HepG2 (cell line): Measurements from ENCODE around the gene ZNF213. TPM values are rescaled to one million over a fixed set of nuclear protein-coding genes. Genes with fewer than 3 reads are reported as not detected.

ENCODE experiments used
- EEA1 ChIP-seq: sonication (generic); formaldehyde crosslinking; IDR thresholded peaks from 2 replicates; pipeline ENCODE4 v1.5.1; 2020; ENCODE audit warnings: mild to moderate bottlenecking, missing genetic modification reagents, borderline replicate concordance
- GTF3A ChIP-seq: sonication (generic); formaldehyde crosslinking; conservative IDR thresholded peaks from 2 replicates; pipeline ENCODE4 v1.4.0; 2020; ENCODE audit warnings: mild to moderate bottlenecking, missing genetic modification reagents
- KAT2B ChIP-seq: fragments of 150-350 bp; IDR thresholded peaks from 2 replicates; pipeline ENCODE4 v1.6.1; 2014; ENCODE audit warnings: low read depth, low read length, borderline replicate concordance
- KLF12 ChIP-seq: sonication (generic); formaldehyde crosslinking; IDR thresholded peaks from 2 replicates; pipeline ENCODE4 v1.4.0; 2020; ENCODE audit warnings: missing genetic modification reagents, borderline replicate concordance
- KMT2B ChIP-seq: IDR thresholded peaks from 2 replicates; pipeline ENCODE4 v1.6.1; 2016; ENCODE audit warnings: missing genetic modification reagents, missing compliant biosample characterization
- MED1 ChIP-seq: sonication (generic); formaldehyde crosslinking; IDR thresholded peaks from 2 replicates; pipeline ENCODE4 v1.4.0; 2020; ENCODE audit warnings: missing genetic modification reagents
- MTF1 ChIP-seq: sonication (generic); formaldehyde crosslinking; IDR thresholded peaks from 2 replicates; pipeline ENCODE4 v1.5.0; 2020; ENCODE audit warnings: missing genetic modification reagents
- RARA ChIP-seq: IDR thresholded peaks from 2 replicates; pipeline ENCODE4 v1.6.1; 2016; ENCODE audit warnings: missing genetic modification reagents, missing compliant biosample characterization
- RXRB ChIP-seq: IDR thresholded peaks from 2 replicates; pipeline ENCODE4 v1.6.1; 2016; ENCODE audit warnings: borderline replicate concordance, missing genetic modification reagents, missing compliant biosample characterization
- SAP130 ChIP-seq: IDR thresholded peaks from 2 replicates; pipeline ENCODE4 v1.6.1; 2016; ENCODE audit warnings: low read depth
- SMC3 ChIP-seq: IDR thresholded peaks from 2 replicates; pipeline ENCODE4 v1.6.1; 2011; ENCODE audit warnings: low read length, improper control_type of control experiment
- SP1 ChIP-seq, 2 experiments: fragments of 450-650 bp in 1 of 2; sonication (generic) in 1 of 2; formaldehyde crosslinking in 1 of 2; IDR thresholded peaks; 2 replicates each; pipeline versions ENCODE4 v1.4.0 to v1.6.1; 2016 to 2020; ENCODE audit warnings: missing genetic modification reagents in 1 of 2
- ZBTB7B ChIP-seq: sonication (generic); formaldehyde crosslinking; IDR thresholded peaks from 2 replicates; pipeline ENCODE4 v1.4.0; 2020; ENCODE audit warnings: missing genetic modification reagents
- ZNF333 ChIP-seq: sonication (generic); formaldehyde crosslinking; IDR thresholded peaks from 2 replicates; pipeline ENCODE4 v1.4.0; 2020; ENCODE audit warnings: mild to moderate bottlenecking, missing genetic modification reagents, borderline replicate concordance
- ZNF670 ChIP-seq: sonication (generic); formaldehyde crosslinking; IDR thresholded peaks from 2 replicates; pipeline ENCODE4 v1.8.0; 2022; ENCODE audit warnings: mild to moderate bottlenecking, missing genetic modification reagents, borderline replicate concordance
- ZNF737 ChIP-seq: sonication (generic); formaldehyde crosslinking; IDR thresholded peaks from 2 replicates; pipeline ENCODE4 v1.5.0; 2020; ENCODE audit warnings: missing genetic modification reagents, mild to moderate bottlenecking, borderline replicate concordance
- ZNF788 ChIP-seq: sonication (generic); formaldehyde crosslinking; IDR thresholded peaks from 2 replicates; pipeline ENCODE4 v1.5.0; 2020; ENCODE audit warnings: mild to moderate bottlenecking, missing genetic modification reagents, borderline replicate concordance
- ZSCAN25 ChIP-seq: sonication (generic); formaldehyde crosslinking; IDR thresholded peaks from 2 replicates; pipeline ENCODE4 v1.8.0; 2022; ENCODE audit warnings: mild to moderate bottlenecking, missing genetic modification reagents
- polyA plus RNA-seq, 8 experiments: library from polyadenylated mRNA; depleted of rRNA in 3 of 8; stranded (reverse) in 7 of 8; unstranded in 1 of 8; fragments of >200 nt; fragmentation: Illumina TruSeq in 4 of 8; extraction: Trizol in 4 of 8; gene quantifications; 2 replicates each; pipeline versions ENCODE4 v1.2.1 to v1.2.3, GENCODE V29; 2011 to 2016; ENCODE audit warnings: low read depth in 4 of 8, missing spikeins in 1 of 8, mixed read lengths in 1 of 8; ENCODE audit not compliant: insufficient read depth in 1 of 8
- total RNA-seq, 5 experiments: library from RNA; depleted of rRNA; stranded (reverse); fragments of >200 nt; fragmentation: Illumina TruSeq; extraction: Trizol; gene quantifications; 2 replicates each; pipeline ENCODE4 v1.2.3, GENCODE V29; 2016; ENCODE audit warnings: low read depth in 1 of 5
- TF ChIP-seq, protein P1 (sequence below), 2 experiments: IDR thresholded peaks; 2 replicates each; pipeline ENCODE4 v1.6.1; 2011 to 2012; ENCODE audit warnings: low read length in 2 of 2, borderline replicate concordance in 1 of 2, low read depth in 1 of 2, mild to moderate bottlenecking in 1 of 2, moderate library complexity in 1 of 2
- TF ChIP-seq, protein P2 (sequence below): sonication (generic); IDR thresholded peaks from 2 replicates; pipeline ENCODE4 v1.6.1; 2016; ENCODE audit warnings: low read depth, borderline replicate concordance
- TF ChIP-seq, protein P3 (sequence below): sonication (generic); formaldehyde crosslinking; IDR thresholded peaks from 2 replicates; pipeline ENCODE4 v1.4.0; 2020; ENCODE audit warnings: missing genetic modification reagents, borderline replicate concordance

Gene ZNF213
- total and polyA plus RNA-seq, 2 of the 13 experiments (the other 11 are each of a cell fraction or from before 2014, with no cell fraction given): 0.59 to 0.97 TPM

DNA sequence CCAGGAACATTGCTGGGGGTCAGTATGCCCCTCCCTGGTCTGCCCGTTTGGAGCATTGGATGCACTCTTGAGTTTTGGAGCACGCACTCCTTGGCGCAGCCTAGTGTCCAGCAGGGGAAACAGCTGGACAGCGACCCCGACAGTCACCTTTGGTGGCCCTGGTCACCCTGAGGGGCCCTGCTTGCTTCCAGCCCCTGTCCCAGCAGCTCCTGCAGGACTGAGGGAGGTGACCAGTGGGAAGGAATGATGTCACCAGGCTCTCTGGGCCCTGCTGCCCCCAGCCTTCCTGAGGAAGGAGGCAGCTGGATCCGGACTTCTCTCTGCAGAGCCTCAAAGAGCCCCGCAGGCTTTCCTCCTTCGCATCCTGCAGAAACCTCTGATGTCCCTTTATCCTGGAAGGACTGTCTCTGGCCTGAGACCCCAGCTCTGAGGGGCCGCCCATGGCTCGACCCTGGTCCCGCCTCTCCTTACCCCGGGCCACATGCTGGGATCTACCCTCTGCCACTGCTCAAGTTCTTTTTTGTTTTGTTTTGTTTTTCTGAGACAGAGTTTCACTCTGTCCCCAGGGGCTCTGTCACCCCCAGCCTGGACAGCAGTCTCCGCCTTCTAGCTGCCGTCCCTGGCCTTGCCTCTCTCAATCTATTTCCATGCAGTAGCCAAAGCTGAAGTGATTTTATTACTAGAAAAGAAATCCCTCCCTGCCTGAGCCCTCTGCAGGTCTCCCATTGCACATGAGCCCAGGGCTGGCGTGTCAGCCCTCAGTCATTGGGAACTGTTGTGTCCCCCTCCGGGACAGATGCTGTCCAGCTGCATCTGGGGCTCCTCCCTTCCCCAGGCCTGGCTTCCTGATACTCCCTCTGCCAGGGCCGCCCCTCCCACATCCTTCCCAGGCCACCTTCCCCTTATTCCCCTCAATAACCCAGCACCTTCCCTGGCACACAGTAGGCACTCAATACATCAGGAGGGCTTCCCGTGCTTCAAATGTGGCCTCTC lies 47.3 kb upstream of the ZNF213 start (continued):
- TF ChIP-seq, protein P1, sequence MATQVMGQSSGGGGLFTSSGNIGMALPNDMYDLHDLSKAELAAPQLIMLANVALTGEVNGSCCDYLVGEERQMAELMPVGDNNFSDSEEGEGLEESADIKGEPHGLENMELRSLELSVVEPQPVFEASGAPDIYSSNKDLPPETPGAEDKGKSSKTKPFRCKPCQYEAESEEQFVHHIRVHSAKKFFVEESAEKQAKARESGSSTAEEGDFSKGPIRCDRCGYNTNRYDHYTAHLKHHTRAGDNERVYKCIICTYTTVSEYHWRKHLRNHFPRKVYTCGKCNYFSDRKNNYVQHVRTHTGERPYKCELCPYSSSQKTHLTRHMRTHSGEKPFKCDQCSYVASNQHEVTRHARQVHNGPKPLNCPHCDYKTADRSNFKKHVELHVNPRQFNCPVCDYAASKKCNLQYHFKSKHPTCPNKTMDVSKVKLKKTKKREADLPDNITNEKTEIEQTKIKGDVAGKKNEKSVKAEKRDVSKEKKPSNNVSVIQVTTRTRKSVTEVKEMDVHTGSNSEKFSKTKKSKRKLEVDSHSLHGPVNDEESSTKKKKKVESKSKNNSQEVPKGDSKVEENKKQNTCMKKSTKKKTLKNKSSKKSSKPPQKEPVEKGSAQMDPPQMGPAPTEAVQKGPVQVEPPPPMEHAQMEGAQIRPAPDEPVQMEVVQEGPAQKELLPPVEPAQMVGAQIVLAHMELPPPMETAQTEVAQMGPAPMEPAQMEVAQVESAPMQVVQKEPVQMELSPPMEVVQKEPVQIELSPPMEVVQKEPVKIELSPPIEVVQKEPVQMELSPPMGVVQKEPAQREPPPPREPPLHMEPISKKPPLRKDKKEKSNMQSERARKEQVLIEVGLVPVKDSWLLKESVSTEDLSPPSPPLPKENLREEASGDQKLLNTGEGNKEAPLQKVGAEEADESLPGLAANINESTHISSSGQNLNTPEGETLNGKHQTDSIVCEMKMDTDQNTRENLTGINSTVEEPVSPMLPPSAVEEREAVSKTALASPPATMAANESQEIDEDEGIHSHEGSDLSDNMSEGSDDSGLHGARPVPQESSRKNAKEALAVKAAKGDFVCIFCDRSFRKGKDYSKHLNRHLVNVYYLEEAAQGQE (IDR thresholded peaks at IDR 0.05; ENCODE audit: borderline replicate concordance in 1 of 2, low read depth in 1 of 2, low read length in 2 of 2): peak; percentile 21 to 63; a peak in 3 of 4 replicates
- TF ChIP-seq EEA1: no peak
- 0 out of 2 replicates have a peak, but pooled peaks have one; percentile 42 for TF ChIP-seq ZSCAN25
- no peak for TF ChIP-seq KMT2B (CRISPR knock-in tag)
- TF ChIP-seq ZNF333 (CRISPR knock-in tag): no peak
- TF ChIP-seq SAP130: peak; percentile 51
- no peak for TF ChIP-seq GTF3A
- TF ChIP-seq, protein P2, sequence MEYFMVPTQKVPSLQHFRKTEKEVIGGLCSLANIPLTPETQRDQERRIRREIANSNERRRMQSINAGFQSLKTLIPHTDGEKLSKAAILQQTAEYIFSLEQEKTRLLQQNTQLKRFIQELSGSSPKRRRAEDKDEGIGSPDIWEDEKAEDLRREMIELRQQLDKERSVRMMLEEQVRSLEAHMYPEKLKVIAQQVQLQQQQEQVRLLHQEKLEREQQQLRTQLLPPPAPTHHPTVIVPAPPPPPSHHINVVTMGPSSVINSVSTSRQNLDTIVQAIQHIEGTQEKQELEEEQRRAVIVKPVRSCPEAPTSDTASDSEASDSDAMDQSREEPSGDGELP: peak; percentile 74; the same call in 1 of the 2 replicates
- no peak for TF ChIP-seq SP1 (IDR thresholded peaks at IDR 0.05)
- no peak for TF ChIP-seq SP1 (CRISPR knock-in tag; IDR thresholded peaks at IDR 0.05)
- 0 out of 2 replicates have a peak, but pooled peaks have one; percentile 23 for TF ChIP-seq RXRB (CRISPR knock-in tag)
- no peak for TF ChIP-seq KAT2B
- peak; percentile 61 for TF ChIP-seq RARA (CRISPR knock-in tag)
- no peak for TF ChIP-seq MTF1 (CRISPR knock-in tag)
- peak; percentile 12; the same call in 1 of the 2 replicates for TF ChIP-seq ZNF788 (CRISPR knock-in tag)
- 0 out of 2 replicates have a peak, but pooled peaks have one; percentile 73 for TF ChIP-seq ZBTB7B (CRISPR knock-in tag)
- TF ChIP-seq ZNF737 (CRISPR knock-in tag): no peak
- no peak for TF ChIP-seq KLF12 (CRISPR knock-in tag)
- TF ChIP-seq, protein P3, sequence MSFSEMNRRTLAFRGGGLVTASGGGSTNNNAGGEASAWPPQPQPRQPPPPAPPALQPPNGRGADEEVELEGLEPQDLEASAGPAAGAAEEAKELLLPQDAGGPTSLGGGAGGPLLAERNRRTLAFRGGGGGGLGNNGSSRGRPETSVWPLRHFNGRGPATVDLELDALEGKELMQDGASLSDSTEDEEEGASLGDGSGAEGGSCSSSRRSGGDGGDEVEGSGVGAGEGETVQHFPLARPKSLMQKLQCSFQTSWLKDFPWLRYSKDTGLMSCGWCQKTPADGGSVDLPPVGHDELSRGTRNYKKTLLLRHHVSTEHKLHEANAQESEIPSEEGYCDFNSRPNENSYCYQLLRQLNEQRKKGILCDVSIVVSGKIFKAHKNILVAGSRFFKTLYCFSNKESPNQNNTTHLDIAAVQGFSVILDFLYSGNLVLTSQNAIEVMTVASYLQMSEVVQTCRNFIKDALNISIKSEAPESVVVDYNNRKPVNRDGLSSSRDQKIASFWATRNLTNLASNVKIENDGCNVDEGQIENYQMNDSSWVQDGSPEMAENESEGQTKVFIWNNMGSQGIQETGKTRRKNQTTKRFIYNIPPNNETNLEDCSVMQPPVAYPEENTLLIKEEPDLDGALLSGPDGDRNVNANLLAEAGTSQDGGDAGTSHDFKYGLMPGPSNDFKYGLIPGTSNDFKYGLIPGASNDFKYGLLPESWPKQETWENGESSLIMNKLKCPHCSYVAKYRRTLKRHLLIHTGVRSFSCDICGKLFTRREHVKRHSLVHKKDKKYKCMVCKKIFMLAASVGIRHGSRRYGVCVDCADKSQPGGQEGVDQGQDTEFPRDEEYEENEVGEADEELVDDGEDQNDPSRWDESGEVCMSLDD (CRISPR knock-in tag): no peak
- TF ChIP-seq MED1 (CRISPR knock-in tag): peak; percentile 28; the same call in 1 of the 2 replicates
- peak; percentile 10; the same call in 1 of the 2 replicates for TF ChIP-seq SMC3
- TF ChIP-seq ZNF670: 0 out of 2 replicates have a peak, but pooled peaks have one; percentile 34
